GM12878 (cell line): Measurements from ENCODE around the gene COL20A1. TPM values are rescaled to one million over a fixed set of nuclear protein-coding genes. Genes with fewer than 3 reads are reported as not detected.

Experiments
- ATAC-seq: fragments of 200-7000 bp; cut with Tn5 transposase; 3 replicates; pipeline ENCODE4 v1.9.1; 2020; ENCODE audit warnings: mild to moderate bottlenecking, moderate library complexity
- BruUV-seq: library from RNA; stranded (reverse); fragments of 400-500 nt; replicated peaks from 2 replicates; lab custom pipeline; 2021; lab: Mats Ljungman, UMichigan
- CTCF ChIA-PET: fragments of 300-600 bp; sonication (Branson Sonifier 250); formaldehyde crosslinking; extraction: SDS; loops from one replicate; lab custom pipeline; 2021; ENCODE audit warnings: inconsistent platforms; lab: Yijun Ruan, JAX
- POLR2A ChIA-PET: fragments of 350-600 bp; formaldehyde crosslinking; extraction: SDS; loops from one replicate; lab custom pipeline; 2021; ENCODE audit warnings: inconsistent platforms; lab: Charles Lee
- RAD21 ChIA-PET: fragments of 300-600 bp; sonication (Branson Sonifier 250); formaldehyde crosslinking; loops from one replicate; lab custom pipeline; 2023; ENCODE audit warnings: antibody characterized with exemption; ENCODE audit not compliant: unreplicated experiment; lab: Charles Lee
- SMC1A ChIA-PET: fragments of 300-600 bp; sonication (Branson Sonifier 250); formaldehyde crosslinking; loops from one replicate; lab custom pipeline; 2023; ENCODE audit not compliant: unreplicated experiment, uncharacterized antibody; lab: Charles Lee
- DNase-seq: peaks from one replicate; pipeline ENCODE4 v3.0.0-alpha.2; 2011; ENCODE audit warnings: low read depth, low spot score
- FAIRE-seq: peaks from 3 replicates; lab custom pipeline; 2011; peaks lifted over from hg19 to GRCh38; lab: Jason Lieb, UNC
- H2AFZ ChIP-seq: 2 replicates; pipeline ENCODE4 v1.6.0; 2011; ENCODE audit warnings: low read depth, low read length, control low read depth; ENCODE audit not compliant: control insufficient read depth
- H3K27ac ChIP-seq: 2 replicates; pipeline ENCODE4 v1.5.1; 2011; ENCODE audit warnings: control low read depth; ENCODE audit not compliant: control insufficient read depth, insufficient read depth
- H3K27me3 ChIP-seq, 2 experiments: replicated peaks in 1 of 2; 2 replicates each; pipeline versions ENCODE4 v1.6.0 to v1.6.1; 2011; ENCODE audit warnings: low read length in 1 of 2; ENCODE audit not compliant: control insufficient read depth in 2 of 2, insufficient read depth in 2 of 2
- H3K36me3 ChIP-seq, 2 experiments: 2 replicates each; pipeline ENCODE4 v1.5.1; 2011; ENCODE audit warnings: low read length in 1 of 2; ENCODE audit not compliant: control insufficient read depth in 2 of 2, insufficient read depth in 2 of 2
- H3K4me1 ChIP-seq: 2 replicates; pipeline ENCODE4 v1.6.1; 2011; ENCODE audit warnings: mild to moderate bottlenecking, low read length, moderate library complexity, mixed read lengths; ENCODE audit not compliant: control insufficient read depth, insufficient read depth
- H3K4me2 ChIP-seq: 2 replicates; pipeline ENCODE4 v1.6.0; 2011; ENCODE audit warnings: control low read depth; ENCODE audit not compliant: control insufficient read depth, insufficient read depth
- H3K4me3 ChIP-seq: fragments of 200-600 bp; sonication (generic); 2 replicates; pipeline ENCODE4 v1.5.1; 2016
- H3K79me2 ChIP-seq: 2 replicates; pipeline ENCODE4 v1.6.0; 2011; ENCODE audit warnings: low read length; ENCODE audit not compliant: control insufficient read depth, insufficient read depth
- H3K9ac ChIP-seq: 2 replicates; pipeline ENCODE4 v1.8.0; 2011; ENCODE audit warnings: low read length, control low read depth, mixed read lengths; ENCODE audit not compliant: control insufficient read depth, insufficient read depth
- H3K9me3 ChIP-seq: replicated peaks from 3 replicates; pipeline ENCODE4 v1.5.1; 2011; ENCODE audit warnings: mild to moderate bottlenecking, low read length; ENCODE audit not compliant: control insufficient read depth, insufficient read depth
- H4K20me1 ChIP-seq: 2 replicates; pipeline ENCODE4 v1.6.0; 2011; ENCODE audit not compliant: control insufficient read depth, insufficient read depth
- CBFB ChIP-seq: IDR thresholded peaks from 2 replicates; pipeline ENCODE4 v1.6.1; 2016; ENCODE audit warnings: antibody characterized with exemption, low read depth
- CBX5 ChIP-seq: sonication (generic); IDR thresholded peaks from 2 replicates; pipeline ENCODE4 v1.6.1; 2016; ENCODE audit warnings: low read depth, moderate library complexity, mild to moderate bottlenecking, inconsistent platforms
- DPF2 ChIP-seq: fragments of 450-650 bp; IDR thresholded peaks from 2 replicates; pipeline ENCODE4 v1.6.1; 2017; ENCODE audit warnings: mild to moderate bottlenecking
- E2F4 ChIP-seq: IDR thresholded peaks from 2 replicates; pipeline ENCODE4 v1.6.1; 2012; ENCODE audit warnings: low read depth, low read length, improper control_type of control experiment
- FOS ChIP-seq: IDR thresholded peaks from 3 replicates; pipeline ENCODE4 v1.6.1; 2011; ENCODE audit warnings: borderline replicate concordance; ENCODE audit not compliant: insufficient read length; ENCODE audit errors: extremely low read depth
- FOXK2 ChIP-seq: fragments of 450-650 bp; IDR thresholded peaks from 2 replicates; pipeline ENCODE4 v1.6.1; 2017; ENCODE audit warnings: mild to moderate bottlenecking, moderate library complexity
- JUNB ChIP-seq: IDR thresholded peaks from 2 replicates; pipeline ENCODE4 v1.6.1; 2016; ENCODE audit warnings: antibody characterized with exemption, mild to moderate bottlenecking
- JUND ChIP-seq: IDR thresholded peaks from 2 replicates; pipeline ENCODE4 v1.6.1; 2012; ENCODE audit warnings: low read depth, mild to moderate bottlenecking, low read length, improper control_type of control experiment, moderate library complexity
- MAX ChIP-seq: IDR thresholded peaks from 2 replicates; pipeline ENCODE4 v1.6.1; 2012; ENCODE audit warnings: low read depth, low read length, improper control_type of control experiment
- MTA2 ChIP-seq: fragments of 450-650 bp; IDR thresholded peaks from 2 replicates; pipeline ENCODE4 v1.6.1; 2016; ENCODE audit warnings: low read depth, mild to moderate bottlenecking, moderate library complexity
- NFIC ChIP-seq: IDR thresholded peaks from 2 replicates; pipeline ENCODE4 v1.6.1; 2012; ENCODE audit warnings: low read depth, mild to moderate bottlenecking, inconsistent platforms, low read length, moderate library complexity
- NKRF ChIP-seq: fragments of 450-650 bp; conservative IDR thresholded peaks from 2 replicates; pipeline ENCODE4 v1.6.1; 2017; ENCODE audit warnings: mild to moderate bottlenecking, moderate library complexity
- NR2C2 ChIP-seq: IDR thresholded peaks from 2 replicates; pipeline ENCODE4 v1.6.1; 2011; ENCODE audit warnings: borderline replicate concordance, low read depth; ENCODE audit not compliant: control insufficient read depth, insufficient read length
- POLR2AphosphoS5 ChIP-seq: IDR thresholded peaks from 2 replicates; pipeline ENCODE4 v1.6.1; 2011; ENCODE audit warnings: mild to moderate bottlenecking, low read length, inconsistent platforms
- RUNX3 ChIP-seq: IDR thresholded peaks from 2 replicates; pipeline ENCODE4 v1.6.1; 2012; ENCODE audit warnings: low read length, inconsistent platforms
- SPI1 ChIP-seq: IDR thresholded peaks from 2 replicates; pipeline ENCODE4 v1.6.1; 2011; ENCODE audit warnings: low read depth, mild to moderate bottlenecking, low read length, moderate library complexity, borderline replicate concordance; ENCODE audit not compliant: insufficient read depth
- SREBF1 ChIP-seq: IDR thresholded peaks from 2 replicates; pipeline ENCODE4 v1.6.1; 2012; ENCODE audit warnings: mild to moderate bottlenecking, low read length
- TAF1 ChIP-seq: IDR thresholded peaks from 2 replicates; pipeline ENCODE4 v1.6.1; 2011; ENCODE audit warnings: mild to moderate bottlenecking, low read depth, low read length, borderline replicate concordance
- USF2 ChIP-seq: IDR thresholded peaks from 2 replicates; pipeline ENCODE4 v1.6.1; 2011; ENCODE audit warnings: low read depth, low read length, improper control_type of control experiment, borderline replicate concordance
- YY1 ChIP-seq: IDR thresholded peaks from 2 replicates; pipeline ENCODE4 v1.6.1; 2011; ENCODE audit warnings: low read depth, mild to moderate bottlenecking, low read length
- WGBS: methylation state at CpG from one replicate; pipeline ENCODE4 v1.1.6; 2016; ENCODE audit warnings: low lambda C conversion rate; ENCODE audit not compliant: insufficient replicate concordance, insufficient coverage; ENCODE audit errors: missing lambda C conversion rate; 5-methylcytosine and 5-hydroxymethylcytosine counted together
- in situ Hi-C: fragments of 300-500 bp; cut with MboI; formaldehyde crosslinking; loops from 9 replicates; pipeline ENCODE4 v1.14.3; 2018; ENCODE audit warnings: mixed read lengths
- intact Hi-C: fragments of 100-400 bp; cut with micrococcal nuclease; formaldehyde crosslinking; loops from one replicate; pipeline ENCODE4 v1.14.2; 2022; ENCODE audit not compliant: unreplicated experiment
- polyA plus RNA-seq, 11 experiments: library from polyadenylated mRNA; depleted of rRNA in 4 of 11; unstranded in 6 of 11; stranded (reverse) in 5 of 11; fragments of >200 nt; fragmentation: Nextera tagmentation in 4 of 11; fragmentation: Illumina TruSeq in 1 of 11; extraction: Ambion mirVana in 4 of 11; extraction: Trizol in 1 of 11; gene quantifications; 1 replicate in 1 of 11; 2 replicates in 10 of 11; pipeline versions ENCODE4 v1.2.1 to v1.2.3, GENCODE V29; 2011 to 2016; ENCODE audit warnings: inconsistent platforms in 2 of 11, missing spikeins in 2 of 11, low read depth in 1 of 11
- total RNA-seq, 4 experiments: library from RNA; depleted of rRNA in 3 of 4; stranded (reverse); fragments of >200 nt in 3 of 4; fragmentation: Illumina TruSeq in 1 of 4; extraction: Trizol in 1 of 4; gene quantifications; 2 replicates each; pipeline versions ENCODE4 v1.2.1 to v1.2.3, GENCODE V29; 2013 to 2021

The COL20A1 gene
- total and polyA plus RNA-seq, 10 of the 15 experiments (the other 5 are each of a cell fraction or from before 2014, with no cell fraction given), result not detected

GRCh38 chr20:63298731-63299312 lies 5.8 kb downstream of the COL20A1 start (continued):
- no peak for TF ChIP-seq USF2
- no peak for TF ChIP-seq JUNB
- TF ChIP-seq SREBF1, result no peak

- H3K27me3 ChIP-seq, result no peaks in the 10 kb centered on the region
- H3K36me3 ChIP-seq, result no peaks in the 10 kb centered on the region
- H3K79me2 ChIP-seq, result no peaks in the 10 kb centered on the region
- no peak overlapping the region for H3K4me3 ChIP-seq
- H2AFZ ChIP-seq, result no peak overlapping the region
- intact Hi-C loops, result no loop called here
- RAD21 ChIA-PET, result no interaction called here
- POLR2A ChIA-PET, result no interaction called here
- CTCF ChIA-PET, result no interaction called here
- in situ Hi-C loops, result no loop called here
- H3K27ac ChIP-seq, result no peak overlapping the region
- no peak overlapping the region for H3K9ac ChIP-seq
- FAIRE-seq, result no peak
- DNase-seq, result no peak
- no TSS peak for BruUV-seq
- SMC1A ChIA-PET, result no interaction called here
- WGBS, result 89% methylated on average over 1 of the region's 1 CpG
- no peaks in the 10 kb centered on the region for H3K4me1 ChIP-seq
- no peaks in the 10 kb centered on the region for H4K20me1 ChIP-seq
- no peaks in the 10 kb centered on the region for H3K9me3 ChIP-seq
- TF ChIP-seq YY1 (no peak), USF2 (no peak), CBFB (no peak), E2F4 (no peak), FOXK2 (no peak), NFIC (no peak), NR2C2 (no peak), RUNX3 (no peak), POLR2AphosphoS5 (no peak), TAF1 (no peak), JUND (no peak), MAX (no peak), DPF2 (no peak), FOS (no peak), CBX5 (no peak), NKRF (no peak), SPI1 (no peak), MTA2 (no peak)
- ATAC-seq, result no peak
- no peak overlapping the region for H3K4me2 ChIP-seq
These were observed 8.7 kb downstream of the COL20A1 start for GRCh38 chr20:63301671-63302070.
